Measurements from ENCODE around the gene PLEKHN1.

PLEKHN1 gene

DNA sequence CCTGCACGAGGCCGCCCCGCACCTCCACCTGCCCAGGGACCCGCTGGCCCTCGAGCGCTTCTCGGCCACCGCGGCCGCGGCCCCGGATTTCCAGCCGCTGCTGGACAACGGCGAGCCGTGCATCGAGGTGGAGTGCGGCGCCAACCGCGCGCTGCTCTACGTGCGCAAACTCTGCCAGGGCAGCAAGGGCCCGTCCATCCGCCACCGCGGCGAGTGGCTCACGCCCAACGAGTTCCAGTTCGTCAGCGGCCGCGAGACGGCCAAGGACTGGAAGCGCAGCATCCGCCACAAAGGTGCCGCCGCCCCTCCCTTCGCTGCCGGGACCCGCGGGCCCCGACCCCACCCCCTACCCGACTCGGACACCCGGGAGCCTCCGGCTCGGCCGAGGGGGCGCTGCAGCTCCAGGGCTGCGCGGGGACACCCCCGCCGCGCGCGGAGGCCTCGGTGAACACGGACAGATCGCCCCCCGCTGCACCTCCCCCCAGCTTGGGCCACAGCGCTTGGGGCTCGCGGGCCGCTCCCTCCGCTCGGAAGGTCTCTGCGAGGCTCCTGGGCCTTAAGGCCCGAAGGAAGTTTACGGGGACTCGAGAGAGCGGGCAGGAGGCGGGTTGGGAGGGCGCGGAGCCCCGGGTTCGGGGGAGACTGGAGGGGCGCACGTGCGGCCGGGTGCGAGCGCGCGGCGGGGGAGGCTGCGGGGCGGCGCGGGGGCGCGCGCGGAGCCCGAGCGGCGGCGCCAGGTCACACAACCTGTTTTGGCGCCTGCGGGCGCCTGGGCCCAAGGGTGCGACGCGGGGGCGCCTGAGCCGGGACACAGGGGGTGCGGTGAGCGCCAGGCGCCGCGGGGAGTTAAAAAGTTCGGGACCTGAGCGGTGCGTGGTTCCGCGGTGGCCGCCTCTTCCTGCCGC, 41.4 kb upstream of the PLEKHN1 start (continued):
- TF ChIP-seq ZSCAN4 (tag by site-specific recombination; IDR thresholded peaks at IDR 0.05) (no peak), ZEB2 (tag by site-specific recombination; IDR thresholded peaks at IDR 0.05) (peak; percentile 88), ZBTB1 (tag by site-specific recombination; IDR thresholded peaks at IDR 0.05) (0 out of 2 replicates have a peak, but pooled peaks have one; percentile 43), ZNF704 (tag by site-specific recombination; IDR thresholded peaks at IDR 0.05) (no peak), PATZ1 (tag by site-specific recombination; IDR thresholded peaks at IDR 0.05) (peak; percentile 89), ZSCAN16 (tag by site-specific recombination; IDR thresholded peaks at IDR 0.05) (no peak), KLF16 (tag by site-specific recombination; IDR thresholded peaks at IDR 0.05) (peak; percentile 84), KLF1 (tag by site-specific recombination; IDR thresholded peaks at IDR 0.05) (peak; percentile 68; the same call in 1 of the 2 replicates), KLF10 (tag by site-specific recombination; IDR thresholded peaks at IDR 0.05) (0 out of 2 replicates have a peak, but pooled peaks have one; percentile 18), ZBTB20 (tag by site-specific recombination; IDR thresholded peaks at IDR 0.05) (peak; percentile 71), ZNF341 (tag by site-specific recombination; IDR thresholded peaks at IDR 0.05; ENCODE audit: low read depth) (peak; percentile 77), ZNF146 (tag by site-specific recombination; IDR thresholded peaks at IDR 0.05) (no peak), ZNF76 (tag by site-specific recombination; IDR thresholded peaks at IDR 0.05; ENCODE audit: borderline replicate concordance, low read depth) (peak; percentile 73; the same call in 1 of the 2 replicates), SP3 (tag by site-specific recombination; IDR thresholded peaks at IDR 0.05) (no peak; the same call in 1 of the 2 replicates), ZFP41 (tag by site-specific recombination; IDR thresholded peaks at IDR 0.05; ENCODE audit: borderline replicate concordance) (no peak), CTCF (tag by site-specific recombination; IDR thresholded peaks at IDR 0.05) (peak; percentile 85), ZNF585B (tag by site-specific recombination; IDR thresholded peaks at IDR 0.05) (no peak), ZBTB26 (tag by site-specific recombination; optimal IDR thresholded peaks at IDR 0.05) (peak; percentile 87)
- TF ChIP-seq, protein P1, sequence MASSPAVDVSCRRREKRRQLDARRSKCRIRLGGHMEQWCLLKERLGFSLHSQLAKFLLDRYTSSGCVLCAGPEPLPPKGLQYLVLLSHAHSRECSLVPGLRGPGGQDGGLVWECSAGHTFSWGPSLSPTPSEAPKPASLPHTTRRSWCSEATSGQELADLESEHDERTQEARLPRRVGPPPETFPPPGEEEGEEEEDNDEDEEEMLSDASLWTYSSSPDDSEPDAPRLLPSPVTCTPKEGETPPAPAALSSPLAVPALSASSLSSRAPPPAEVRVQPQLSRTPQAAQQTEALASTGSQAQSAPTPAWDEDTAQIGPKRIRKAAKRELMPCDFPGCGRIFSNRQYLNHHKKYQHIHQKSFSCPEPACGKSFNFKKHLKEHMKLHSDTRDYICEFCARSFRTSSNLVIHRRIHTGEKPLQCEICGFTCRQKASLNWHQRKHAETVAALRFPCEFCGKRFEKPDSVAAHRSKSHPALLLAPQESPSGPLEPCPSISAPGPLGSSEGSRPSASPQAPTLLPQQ (tag by site-specific recombination; IDR thresholded peaks at IDR 0.05): peak; percentile 84
- TF ChIP-seq, protein P2, sequence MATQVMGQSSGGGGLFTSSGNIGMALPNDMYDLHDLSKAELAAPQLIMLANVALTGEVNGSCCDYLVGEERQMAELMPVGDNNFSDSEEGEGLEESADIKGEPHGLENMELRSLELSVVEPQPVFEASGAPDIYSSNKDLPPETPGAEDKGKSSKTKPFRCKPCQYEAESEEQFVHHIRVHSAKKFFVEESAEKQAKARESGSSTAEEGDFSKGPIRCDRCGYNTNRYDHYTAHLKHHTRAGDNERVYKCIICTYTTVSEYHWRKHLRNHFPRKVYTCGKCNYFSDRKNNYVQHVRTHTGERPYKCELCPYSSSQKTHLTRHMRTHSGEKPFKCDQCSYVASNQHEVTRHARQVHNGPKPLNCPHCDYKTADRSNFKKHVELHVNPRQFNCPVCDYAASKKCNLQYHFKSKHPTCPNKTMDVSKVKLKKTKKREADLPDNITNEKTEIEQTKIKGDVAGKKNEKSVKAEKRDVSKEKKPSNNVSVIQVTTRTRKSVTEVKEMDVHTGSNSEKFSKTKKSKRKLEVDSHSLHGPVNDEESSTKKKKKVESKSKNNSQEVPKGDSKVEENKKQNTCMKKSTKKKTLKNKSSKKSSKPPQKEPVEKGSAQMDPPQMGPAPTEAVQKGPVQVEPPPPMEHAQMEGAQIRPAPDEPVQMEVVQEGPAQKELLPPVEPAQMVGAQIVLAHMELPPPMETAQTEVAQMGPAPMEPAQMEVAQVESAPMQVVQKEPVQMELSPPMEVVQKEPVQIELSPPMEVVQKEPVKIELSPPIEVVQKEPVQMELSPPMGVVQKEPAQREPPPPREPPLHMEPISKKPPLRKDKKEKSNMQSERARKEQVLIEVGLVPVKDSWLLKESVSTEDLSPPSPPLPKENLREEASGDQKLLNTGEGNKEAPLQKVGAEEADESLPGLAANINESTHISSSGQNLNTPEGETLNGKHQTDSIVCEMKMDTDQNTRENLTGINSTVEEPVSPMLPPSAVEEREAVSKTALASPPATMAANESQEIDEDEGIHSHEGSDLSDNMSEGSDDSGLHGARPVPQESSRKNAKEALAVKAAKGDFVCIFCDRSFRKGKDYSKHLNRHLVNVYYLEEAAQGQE (tag by site-specific recombination; IDR thresholded peaks at IDR 0.05): 0 out of 2 replicates have a peak, but pooled peaks have one; percentile 33
- TF ChIP-seq, protein P3, sequence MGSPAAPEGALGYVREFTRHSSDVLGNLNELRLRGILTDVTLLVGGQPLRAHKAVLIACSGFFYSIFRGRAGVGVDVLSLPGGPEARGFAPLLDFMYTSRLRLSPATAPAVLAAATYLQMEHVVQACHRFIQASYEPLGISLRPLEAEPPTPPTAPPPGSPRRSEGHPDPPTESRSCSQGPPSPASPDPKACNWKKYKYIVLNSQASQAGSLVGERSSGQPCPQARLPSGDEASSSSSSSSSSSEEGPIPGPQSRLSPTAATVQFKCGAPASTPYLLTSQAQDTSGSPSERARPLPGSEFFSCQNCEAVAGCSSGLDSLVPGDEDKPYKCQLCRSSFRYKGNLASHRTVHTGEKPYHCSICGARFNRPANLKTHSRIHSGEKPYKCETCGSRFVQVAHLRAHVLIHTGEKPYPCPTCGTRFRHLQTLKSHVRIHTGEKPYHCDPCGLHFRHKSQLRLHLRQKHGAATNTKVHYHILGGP (tag by site-specific recombination; IDR thresholded peaks at IDR 0.05): no peak

All from HEK293 (cell line).